GM23338 (cell line): Measurements from ENCODE around the gene CNTN5.

Experiments used
- EZH2 ChIP-seq: fragments of 200-600 bp; sonication (generic); IDR thresholded peaks from one replicate; pipeline ENCODE4 v1.8.0; 2017; ENCODE audit warnings: antibody characterized with exemption, mild to moderate bottlenecking, low read depth; ENCODE audit not compliant: unreplicated experiment
- EZH2phosphoT487 ChIP-seq: fragments of 200-600 bp; sonication (generic); IDR thresholded peaks from one replicate; pipeline ENCODE4 v1.8.1; 2018; ENCODE audit warnings: antibody characterized with exemption; ENCODE audit not compliant: unreplicated experiment
- POLR2AphosphoS5 ChIP-seq: IDR thresholded peaks from 2 replicates; pipeline ENCODE4 v1.6.1; 2016; ENCODE audit warnings: antibody characterized with exemption, low read depth
- ZNF114 ChIP-seq: fragments of 250-450 bp; sonication (Bioruptor Pico); IDR thresholded peaks from 2 replicates; pipeline ENCODE4 v1.5.0; 2020; ENCODE audit warnings: mild to moderate bottlenecking, moderate library complexity
- TF ChIP-seq, protein P1 (sequence below), 2 experiments: fragments of 200-600 bp in 1 of 2; sonication (generic) in 1 of 2; conservative IDR thresholded peaks; 2 replicates each; pipeline versions ENCODE4 v1.5.1 to v1.6.1; 2016 to 2017; ENCODE audit warnings: antibody characterized with exemption in 2 of 2, low read depth in 2 of 2, mild to moderate bottlenecking in 2 of 2, moderate library complexity in 1 of 2

DNA sequence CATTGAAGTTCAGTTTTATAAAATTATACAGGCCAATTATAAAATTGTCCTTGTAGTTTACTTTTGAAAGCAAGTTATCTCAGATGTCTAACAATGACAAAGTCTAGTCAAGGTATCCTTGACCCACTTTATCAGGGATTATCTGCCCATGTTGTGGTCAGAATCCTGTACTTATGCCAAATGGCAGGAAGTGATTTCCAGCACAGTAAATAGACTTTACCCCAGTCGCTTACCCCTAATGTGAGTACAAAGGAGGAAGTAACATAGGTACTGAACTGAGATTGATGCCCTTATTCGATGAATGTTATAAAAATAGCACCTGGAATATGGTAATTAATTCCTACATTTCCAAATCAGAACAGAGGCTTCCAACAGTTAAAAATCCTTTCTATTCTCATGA, 355.7 kb downstream of the CNTN5 start:
- TF ChIP-seq, protein P1, sequence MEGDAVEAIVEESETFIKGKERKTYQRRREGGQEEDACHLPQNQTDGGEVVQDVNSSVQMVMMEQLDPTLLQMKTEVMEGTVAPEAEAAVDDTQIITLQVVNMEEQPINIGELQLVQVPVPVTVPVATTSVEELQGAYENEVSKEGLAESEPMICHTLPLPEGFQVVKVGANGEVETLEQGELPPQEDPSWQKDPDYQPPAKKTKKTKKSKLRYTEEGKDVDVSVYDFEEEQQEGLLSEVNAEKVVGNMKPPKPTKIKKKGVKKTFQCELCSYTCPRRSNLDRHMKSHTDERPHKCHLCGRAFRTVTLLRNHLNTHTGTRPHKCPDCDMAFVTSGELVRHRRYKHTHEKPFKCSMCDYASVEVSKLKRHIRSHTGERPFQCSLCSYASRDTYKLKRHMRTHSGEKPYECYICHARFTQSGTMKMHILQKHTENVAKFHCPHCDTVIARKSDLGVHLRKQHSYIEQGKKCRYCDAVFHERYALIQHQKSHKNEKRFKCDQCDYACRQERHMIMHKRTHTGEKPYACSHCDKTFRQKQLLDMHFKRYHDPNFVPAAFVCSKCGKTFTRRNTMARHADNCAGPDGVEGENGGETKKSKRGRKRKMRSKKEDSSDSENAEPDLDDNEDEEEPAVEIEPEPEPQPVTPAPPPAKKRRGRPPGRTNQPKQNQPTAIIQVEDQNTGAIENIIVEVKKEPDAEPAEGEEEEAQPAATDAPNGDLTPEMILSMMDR (conservative IDR thresholded peaks at IDR 0.05; ENCODE audit: low read depth in 2 of 2) = no peak
- TF ChIP-seq ZNF114 (CRISPR knock-in tag) = no peak
- no peak for TF ChIP-seq POLR2AphosphoS5
- TF ChIP-seq EZH2phosphoT487 = no peak
- no peak for TF ChIP-seq EZH2
